NCI-H2081 (cell line): Measurements from ENCODE around the gene WDR86.

Experiments
- DNase-seq, 2 experiments: peaks; one replicate each; lab custom pipeline; 2025; lab: John Stamatoyannopoulos, UW

Gene WDR86

DNA sequence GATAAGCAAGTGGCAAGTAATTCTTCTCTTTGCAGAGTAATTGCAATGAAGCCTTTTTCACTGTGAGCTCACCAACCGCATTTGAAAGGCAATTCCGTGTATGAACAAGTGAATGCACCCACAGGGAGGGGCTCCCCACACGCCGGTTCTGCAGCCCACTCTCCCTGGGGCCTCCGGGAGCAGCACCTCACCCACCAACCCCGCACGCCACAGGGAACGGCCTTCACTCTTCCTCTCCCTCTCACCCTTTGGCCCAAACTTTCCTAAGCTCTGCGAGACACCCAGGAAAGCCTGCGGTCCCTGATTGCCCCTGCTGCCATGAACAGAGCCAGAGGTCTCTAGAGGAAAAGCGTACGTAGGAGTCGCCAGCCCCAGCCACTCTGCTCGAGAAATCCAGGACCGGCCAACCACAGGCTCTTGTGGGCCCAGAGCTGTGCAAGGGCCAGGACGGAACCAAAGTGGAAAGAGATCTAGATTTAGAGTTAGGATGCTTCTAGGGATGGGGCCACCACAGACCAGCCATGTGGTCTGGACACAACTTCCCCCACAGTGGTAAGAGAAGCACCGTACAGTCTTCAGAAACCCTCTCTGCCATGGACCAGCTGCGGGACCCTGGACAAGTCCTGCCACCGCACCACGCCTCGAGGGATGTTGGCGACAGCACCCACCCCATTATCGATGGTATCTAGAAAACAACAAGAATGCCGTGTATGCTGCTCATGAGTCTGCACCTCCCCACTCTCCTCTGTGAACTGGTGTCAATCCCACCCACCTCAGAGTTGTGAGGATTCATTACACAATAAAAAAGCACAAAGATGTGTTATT, 3.6 kb downstream of the WDR86 start:
- no peak for DNase-seq

DNA sequence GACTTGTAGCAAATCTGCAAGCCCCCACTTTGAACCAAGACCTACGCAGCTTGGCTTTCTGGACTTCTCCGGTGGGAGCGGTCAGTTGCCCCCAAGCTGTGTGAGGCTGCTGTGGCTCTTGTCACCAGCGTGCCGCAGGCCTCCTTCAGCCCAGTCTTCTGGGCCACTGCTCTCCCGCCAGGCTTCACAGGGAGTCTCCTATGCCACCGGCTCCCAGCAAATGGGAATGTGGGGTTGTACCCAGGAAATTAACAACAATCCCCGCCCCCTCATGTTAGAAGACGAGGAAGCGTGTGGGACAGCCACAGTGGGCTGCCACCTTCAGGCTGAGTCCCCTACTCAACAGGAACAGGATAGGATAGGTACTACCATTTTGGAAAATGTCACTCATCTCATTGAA, 4.2 kb downstream of the WDR86 start:
- no peak for DNase-seq

DNA sequence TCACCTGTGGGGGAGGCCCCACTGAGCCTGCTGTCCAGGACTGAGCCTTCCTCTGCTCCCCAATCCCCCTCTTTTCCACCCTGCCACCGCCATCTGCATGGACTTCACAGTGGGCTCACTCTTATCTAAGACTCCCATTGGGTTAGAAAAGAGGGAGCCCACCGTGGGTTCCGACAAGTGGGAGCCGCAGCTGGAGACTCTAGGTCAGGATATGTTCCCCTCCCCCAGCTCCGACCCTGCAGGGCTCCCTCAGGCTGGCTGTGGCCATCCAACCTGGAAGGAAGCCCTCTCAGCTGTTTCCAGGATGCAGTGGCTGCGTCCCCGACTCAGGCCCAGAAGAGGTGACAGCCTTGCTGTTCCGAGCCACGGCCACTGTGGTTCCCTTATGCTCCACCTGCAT, 4.8 kb downstream of the WDR86 start:
- no peak for DNase-seq

DNA sequence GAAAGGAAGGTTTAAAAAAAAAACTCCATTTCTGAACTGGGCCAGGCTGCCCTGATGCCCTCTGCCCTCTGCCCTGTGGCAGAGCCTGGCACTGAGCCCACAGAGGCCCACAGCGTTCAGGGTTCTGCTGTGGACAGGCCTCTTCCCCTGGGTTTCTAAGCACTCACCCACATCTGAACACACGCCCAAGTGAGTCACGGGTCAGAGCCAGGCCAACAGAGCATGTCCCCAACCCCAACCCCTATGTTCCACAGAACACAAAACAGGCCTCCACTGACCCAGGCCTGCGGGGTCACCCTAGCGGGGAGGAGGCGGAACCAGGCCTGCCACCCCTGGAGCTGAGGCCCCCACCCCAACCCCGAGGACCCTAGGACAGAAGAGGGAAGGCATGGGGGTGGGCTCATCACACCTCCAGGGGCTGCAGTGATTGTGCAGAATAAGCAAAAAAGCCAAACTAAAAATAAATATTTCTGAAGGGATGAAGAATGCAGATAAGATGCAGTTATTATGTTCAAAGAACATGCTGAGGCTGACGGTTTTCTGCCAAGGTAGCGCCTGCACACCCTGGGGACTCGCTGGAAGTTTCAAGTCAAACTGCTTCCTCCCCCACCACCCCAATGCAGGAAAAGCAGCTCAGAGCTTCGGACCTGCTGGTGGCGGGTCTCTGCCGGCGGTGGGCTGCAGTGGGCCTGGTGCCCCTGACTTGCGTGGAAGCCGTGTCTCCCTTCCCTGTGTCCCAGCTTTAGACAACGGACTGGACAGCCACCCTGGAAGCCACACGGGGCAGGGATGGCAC, 5.4 kb downstream of the WDR86 start:
- DNase-seq = no peak

DNA sequence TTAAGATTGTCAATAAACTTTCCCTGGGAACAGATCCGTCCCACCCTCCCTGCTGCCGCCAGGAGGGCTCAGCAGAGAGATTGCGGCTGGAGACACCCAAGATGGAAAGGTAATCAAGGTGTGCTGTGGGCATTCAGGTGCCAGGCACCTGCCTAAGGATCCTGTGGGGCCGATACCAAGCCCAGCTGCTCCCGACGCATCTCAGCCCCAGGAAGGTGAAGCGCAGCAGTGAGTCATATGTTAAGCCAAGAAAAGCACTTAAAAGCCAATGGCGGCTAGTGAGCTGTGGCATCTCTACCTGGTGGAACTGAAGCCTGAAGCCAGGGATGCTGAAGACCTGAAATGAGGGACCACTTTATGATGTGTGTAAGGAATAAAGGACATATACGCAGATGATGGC, 6.1 kb downstream of the WDR86 start:
- no peak for DNase-seq

DNA sequence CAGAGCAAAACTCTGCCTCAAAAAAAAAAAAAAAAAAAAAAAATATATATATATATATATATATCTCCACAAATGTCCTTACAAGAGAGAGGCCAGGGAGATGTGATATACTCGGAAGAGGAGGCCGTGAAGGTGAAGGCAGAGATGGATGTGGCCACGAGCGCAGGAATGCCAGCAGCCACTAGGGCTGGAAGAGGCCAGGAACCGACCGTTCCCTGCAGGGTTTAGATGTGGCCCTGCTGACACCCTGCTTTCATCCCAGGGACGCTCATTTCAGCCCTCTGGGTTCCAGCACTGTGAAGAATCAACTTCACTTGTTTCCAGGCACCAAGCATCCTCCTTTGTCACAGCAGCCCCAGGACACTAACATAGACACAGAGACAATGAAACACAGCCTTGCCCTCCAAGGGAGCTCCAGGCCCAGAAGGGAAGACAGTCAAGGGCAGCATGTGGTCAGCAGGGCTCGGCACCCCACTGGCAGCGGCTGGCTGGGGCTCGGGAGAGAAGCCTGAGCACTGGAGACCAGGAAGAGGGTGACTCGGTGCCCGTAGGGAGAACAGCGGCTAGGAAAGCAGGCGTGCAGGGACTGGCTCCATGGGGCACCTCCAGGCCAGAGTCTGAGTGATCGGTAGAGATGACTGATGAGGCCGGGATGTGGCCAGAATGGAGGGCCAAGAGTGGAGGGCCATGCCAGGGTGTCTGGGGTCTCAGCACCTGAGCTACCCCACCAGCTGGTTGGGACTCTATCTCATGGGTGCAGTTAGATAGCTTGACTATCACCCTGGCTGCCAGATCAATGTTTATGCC, 7.6 kb downstream of the WDR86 start:
- DNase-seq = no peak

DNA sequence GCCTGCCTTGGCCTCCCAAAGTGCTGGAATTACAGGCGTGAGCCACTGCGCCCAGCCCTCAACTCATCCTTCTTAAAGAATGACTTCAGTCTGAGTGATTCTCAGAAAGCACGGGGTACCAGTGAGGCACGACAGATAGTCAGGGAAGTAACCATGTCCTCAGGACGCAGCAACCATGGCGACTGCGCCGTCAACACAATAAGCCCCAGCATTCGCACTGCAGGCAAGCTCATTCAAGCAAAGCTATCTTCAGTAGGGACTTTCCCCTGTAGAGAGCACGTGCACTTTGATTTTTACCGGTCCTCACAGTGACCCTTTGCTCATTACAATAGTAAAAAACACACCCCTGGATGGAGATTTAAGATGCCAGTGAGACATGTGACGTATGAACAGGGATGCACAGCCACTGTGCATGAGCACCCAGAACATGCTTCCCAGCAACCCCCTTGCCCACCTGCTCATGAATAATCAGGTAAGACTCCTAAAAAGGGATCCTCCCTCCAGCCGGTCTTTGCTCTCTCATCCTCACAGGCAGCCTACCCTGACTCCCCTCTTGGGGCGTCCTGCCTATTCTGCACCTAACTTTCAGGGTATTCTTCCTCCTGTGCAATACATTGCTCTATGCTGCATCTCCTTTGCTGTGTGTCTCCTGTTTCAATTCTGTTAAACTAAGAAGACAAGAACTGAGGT, 9.1 kb downstream of the WDR86 start:
- no peak for DNase-seq

DNA sequence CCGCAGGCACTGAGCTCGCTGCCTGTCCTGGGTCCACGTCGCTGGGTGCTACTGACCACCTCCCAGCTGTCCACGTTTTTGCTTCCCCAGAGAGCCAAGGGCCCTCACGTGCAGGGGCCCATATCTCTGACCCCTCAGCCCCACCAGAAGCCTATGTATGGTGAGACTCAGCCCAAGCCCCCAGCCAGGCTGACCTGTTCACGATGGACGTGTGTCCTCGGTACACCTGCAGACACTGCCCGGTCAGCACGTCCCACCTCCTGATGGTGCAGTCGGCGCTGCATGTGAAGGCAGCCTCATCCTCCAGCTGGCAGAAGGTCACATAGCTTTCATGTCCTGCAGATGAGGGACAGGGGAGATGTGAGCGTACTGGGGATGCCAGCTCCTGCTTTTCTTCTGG, 9.9 kb downstream of the WDR86 start:
- no peak for DNase-seq

DNA sequence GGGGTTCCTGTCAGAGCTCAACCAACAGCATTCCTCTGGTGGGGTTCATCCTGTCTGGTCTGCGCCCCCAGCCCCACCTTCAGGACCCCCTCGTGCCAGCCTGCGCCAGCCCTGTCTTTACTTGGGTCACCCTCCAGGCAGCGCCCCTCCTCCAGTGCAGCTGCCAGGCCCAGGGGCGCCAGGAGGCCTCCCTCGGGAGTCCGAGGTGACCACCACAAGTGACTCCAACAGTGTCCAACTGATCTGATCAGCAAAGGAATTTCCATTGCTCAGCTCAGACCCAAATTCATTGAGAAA, 10.6 kb downstream of the WDR86 start:
- DNase-seq = no peak

DNA sequence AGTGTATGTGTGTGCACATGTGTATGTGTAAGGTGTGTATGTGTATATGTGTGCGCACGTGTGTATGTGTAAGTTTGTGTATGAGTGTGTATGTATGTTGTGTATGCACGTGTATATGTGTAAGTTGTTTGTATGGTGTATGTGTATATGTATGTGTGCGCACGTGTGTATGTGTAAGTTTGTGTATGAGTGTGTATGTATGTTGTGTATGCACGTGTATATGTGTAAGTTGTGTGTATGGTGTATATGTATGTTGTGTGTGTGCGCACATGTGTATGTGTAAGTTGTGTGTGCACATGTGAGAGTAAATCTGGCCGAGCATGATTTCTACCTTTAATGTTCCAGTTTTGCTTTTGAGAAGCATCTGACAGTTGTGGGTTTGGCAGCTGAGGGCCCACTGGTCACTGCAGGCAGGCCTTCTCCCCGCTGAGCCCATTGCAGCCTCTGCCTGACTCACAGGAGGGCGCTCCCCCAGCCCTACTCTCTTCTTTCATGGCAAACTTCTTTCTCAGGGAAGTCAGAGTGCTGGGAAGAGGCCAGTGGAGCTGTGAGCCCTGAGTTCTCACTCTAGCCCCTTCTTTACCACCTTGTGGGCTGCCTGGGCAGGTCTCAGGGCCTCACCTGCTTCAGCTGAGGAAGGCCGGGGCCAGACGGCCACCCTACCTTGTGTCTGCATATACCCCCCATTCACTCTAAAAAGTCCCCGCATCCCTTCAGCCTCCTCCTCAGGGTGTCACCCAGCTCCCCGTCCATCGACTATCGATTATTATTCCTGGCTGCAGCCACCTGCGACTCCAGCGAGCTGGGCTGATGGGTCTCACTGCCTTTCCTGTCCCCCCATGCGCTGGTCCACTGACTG, 11.2 kb downstream of the WDR86 start:
- DNase-seq = no peak

DNA sequence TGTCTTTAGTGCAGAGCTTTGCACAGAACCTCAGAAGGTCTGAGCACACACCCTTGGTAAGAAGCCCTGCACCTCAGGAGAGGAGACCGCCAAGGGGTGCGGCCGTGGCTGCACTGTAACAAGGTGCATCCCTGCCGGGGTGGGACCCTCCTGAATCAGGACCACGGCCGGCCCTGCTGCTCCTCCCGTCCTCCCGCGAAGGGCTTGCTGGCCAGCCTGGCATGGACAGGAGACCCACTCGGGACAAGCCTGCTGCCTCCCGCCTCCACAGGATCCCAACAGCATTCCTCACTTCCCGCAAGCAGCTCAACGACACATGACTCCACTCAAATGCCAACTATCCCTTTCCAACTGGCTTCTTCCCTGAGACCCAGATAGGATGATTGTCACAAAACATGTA, 12.8 kb downstream of the WDR86 start:
- no peak for DNase-seq

DNA sequence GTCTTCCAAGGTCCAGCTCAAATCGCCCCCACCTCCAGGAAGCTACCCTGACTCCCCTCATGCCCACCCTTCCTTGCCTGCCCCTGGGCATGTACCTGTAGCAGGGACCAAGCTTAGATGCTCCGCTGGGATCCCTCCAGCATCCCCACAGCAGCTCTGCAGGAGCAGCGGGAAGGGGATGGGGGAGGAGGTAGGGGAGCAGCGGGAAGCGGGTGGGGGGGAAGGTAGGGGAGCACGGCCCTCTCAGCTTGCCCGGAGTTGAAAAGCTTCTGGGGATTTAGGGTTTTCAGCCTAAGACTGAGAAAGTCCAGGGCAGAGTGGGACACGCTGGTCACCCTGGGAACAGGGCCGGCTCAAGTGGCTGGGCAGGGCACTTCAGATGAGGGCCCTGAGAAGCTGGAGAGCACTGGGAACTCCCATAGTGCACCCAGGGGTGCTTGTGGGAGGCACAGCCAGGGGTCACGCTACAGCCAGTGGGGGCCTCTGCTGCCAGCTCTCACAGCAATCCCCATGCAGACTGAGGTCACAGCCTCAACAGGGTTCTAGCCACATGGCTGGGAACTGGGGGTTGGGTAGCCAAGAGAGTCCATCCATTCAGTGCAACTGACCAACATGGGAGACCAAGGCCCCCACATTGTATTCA, 13.4 kb downstream of the WDR86 start:
- DNase-seq = no peak

DNA sequence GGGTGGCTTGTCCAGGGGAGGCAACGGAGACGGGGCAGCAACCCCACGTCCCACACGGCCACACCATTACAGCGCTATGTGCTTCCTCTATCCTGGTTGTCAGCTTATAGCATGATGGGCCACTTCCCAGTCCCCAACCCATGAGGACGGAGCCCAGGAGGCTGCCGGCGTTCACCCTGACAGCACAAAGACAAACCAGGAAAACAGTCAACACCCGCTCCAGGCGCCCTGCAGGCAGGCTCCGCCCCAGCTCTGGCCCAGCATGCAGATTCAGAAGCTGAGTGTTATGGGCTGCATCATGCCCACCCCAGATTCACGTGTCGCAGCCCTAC, 14.8 kb downstream of the WDR86 start:
- DNase-seq = no peak

DNA sequence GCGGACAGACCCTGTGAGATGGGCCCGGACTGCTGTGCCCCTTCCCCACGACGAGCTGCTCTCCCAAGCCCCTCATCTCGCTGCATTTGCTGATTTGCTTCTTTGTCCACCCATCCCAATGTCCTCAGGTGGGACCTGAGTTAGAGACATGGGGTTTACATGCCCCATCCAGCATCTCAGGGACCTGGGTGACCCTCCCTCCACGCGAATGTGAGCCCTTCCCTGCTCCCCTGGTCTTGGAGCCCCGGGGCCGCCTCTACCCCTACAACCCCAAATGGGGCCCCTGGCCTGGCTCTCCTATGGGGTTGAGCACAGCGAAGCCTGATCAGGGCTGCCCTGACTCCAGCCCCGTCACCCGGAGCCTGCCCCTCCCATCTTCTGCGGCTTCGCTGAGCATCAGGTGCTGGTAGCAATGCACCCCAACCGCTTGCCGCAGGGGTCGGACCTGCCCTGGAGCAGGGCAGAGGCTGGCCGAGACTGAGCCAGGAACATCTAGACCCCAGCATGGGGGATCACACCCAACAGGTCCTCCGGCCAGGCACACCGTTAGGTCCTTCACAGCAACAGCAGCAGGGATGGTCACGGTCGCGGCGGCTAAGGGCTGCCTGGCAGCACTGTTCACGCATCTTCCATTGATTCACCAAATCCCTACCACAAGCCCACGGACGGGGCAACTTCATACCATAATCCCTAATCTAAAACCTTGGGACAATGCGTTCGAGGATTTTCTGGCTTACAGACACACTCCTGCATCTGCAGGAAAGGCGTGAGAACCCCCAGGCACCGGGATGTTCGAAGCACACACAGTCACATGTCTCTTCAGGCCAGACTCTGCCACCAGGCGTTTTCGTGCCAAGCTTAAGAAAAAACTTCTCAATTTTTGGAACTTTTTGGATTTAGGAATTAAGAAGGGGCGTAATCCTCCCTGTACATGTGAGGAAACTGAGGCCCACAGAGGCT, 15.5 kb downstream of the WDR86 start:
- DNase-seq = no peak

DNA sequence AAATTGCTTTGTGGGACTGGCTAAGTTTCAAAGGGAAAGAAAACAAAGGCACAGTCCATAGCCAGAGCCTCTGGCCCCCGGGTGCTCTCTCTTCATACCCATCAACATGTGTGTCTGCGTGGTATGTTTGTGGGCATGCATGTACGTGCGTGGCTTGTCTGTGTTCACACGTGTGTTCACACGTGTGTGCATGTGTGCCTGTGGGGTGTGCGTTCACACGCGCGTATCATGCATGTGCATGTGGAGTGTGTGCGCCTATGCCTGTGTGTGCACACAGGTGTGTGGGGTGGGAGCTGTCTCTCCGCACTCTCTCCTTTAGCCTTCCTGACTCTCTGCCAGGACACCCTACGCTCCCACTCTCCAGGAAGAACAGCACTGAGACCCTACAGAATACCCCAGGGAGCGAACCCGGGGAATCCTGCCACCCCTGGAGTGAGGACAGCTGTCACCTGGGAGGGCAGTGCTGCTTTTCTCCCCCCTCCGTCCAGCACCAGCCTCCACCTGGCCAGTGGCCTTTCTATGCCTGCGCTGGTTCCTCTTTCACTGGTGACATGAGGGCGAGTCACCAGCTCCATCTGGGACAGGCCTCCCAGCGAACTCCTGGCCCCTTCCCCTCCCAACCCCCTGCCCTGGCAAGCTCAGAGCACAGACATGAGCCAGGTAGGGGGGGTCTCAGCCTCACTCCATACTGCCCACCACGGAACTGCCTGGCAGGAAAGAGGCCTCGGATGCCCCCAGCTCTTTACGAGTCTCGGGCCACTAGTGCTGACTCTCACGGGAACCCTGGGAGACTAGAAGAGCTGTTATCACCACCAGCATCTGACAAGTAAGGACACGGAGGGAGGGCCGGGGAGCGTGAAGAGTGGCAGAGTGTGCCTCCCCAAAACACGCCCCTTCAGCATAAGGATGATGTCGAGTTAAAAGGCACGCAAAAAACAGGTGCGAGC, 16.5 kb downstream of the WDR86 start:
- DNase-seq = no peak

DNA sequence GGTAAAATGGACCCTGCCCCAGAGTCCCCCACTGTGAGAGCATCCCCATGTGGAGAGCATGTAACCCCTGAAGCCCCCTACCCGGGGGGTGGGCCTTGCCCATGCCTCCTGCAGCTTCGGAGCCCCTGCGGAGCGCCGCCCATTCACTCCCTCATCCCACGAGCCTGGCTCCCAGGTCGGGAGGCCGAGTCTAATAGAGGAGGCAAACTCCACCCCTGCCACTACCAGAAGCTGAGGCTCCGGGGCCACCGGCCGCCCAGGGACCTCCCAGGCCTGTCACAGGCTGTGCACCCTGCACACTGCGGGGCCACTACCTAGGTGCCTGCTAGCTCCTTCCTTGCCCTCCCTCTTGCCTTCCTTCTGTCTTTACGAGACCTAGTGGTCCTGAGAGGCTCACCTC, 17.4 kb downstream of the WDR86 start:
- no peak for DNase-seq

DNA sequence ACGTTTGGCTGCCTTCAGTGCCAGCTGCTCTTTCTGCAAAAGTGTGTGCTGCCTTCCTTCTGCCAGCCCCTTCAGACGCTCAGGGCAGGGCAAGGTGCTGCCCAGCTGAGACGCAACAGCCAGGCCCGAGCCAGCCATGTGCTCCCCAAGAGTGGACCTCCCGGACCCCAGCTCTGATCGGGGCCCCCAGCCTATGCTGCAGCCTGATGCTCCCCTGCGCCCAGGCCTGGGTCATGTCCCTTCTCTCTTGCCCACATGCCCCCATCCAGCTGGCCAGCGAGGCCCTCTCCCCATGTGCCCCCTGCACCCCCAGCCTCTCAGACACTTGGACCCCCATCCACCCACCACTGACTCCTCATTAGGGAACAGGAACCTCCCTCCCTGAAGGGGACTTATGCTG, 17.8 kb downstream of the WDR86 start:
- no peak for DNase-seq

DNA sequence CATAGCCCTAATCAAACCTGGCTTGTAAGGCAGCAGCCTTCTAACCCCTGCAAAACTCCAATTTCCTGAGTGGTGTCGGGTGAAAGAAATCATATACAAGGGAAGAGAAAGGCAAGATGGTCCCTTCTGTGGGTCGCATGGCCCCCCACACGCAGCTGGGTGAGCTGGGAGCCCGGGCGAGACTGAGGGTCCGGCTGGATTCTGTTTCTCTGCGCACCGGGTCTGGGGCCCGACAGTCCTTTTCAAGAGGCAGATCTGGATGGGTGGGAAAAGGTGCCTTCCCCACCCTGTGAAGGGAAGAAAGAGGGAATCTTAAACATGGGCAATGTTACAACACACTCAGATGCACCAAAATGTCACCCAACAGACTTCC, 18.5 kb downstream of the WDR86 start:
- DNase-seq = no peak
